ENCODE data around the gene KDM2A.

The KDM2A gene

GRCh38 chr11:67284811-67285540 lies 165.9 kb downstream of the KDM2A start:
- Histone ChIP-seq H3K36me3 (ENCODE audit: control insufficient read depth, insufficient read depth, low read length) (peaks cover 53% of the 10 kb centered on the region), H3K27me3 (replicated peaks; ENCODE audit: control insufficient read depth, insufficient read depth, low read length) (no peaks in the 10 kb centered on the region), H3K4me3 (replicated peaks; ENCODE audit: low read depth, low read length) (no peak overlapping the region)
- DNase-seq (ENCODE audit: extremely low read depth, insufficient read length): no peak
- no peak for TF ChIP-seq CTCF (IDR thresholded peaks at IDR 0.05; ENCODE audit: insufficient read depth, low read length, poor library complexity, severe bottlenecking)

- no peak overlapping the region for H3K4me3 ChIP-seq (replicated peaks; ENCODE audit: low read depth, low read length)
- no peak for DNase-seq (ENCODE audit: extremely low read depth, insufficient read length)
- TF ChIP-seq CTCF (IDR thresholded peaks at IDR 0.05; ENCODE audit: insufficient read depth, low read length, poor library complexity, severe bottlenecking): no peak
- peaks cover 48% of the 10 kb centered on the region for H3K36me3 ChIP-seq (ENCODE audit: control insufficient read depth, insufficient read depth, low read length)
- no peaks in the 10 kb centered on the region for H3K27me3 ChIP-seq (replicated peaks; ENCODE audit: control insufficient read depth, insufficient read depth, low read length)
Measured at GRCh38 chr11:67285541-67286498, 166.8 kb downstream of the KDM2A start.

- Histone ChIP-seq H3K27me3 (replicated peaks; ENCODE audit: control insufficient read depth, insufficient read depth, low read length) (no peaks in the 10 kb centered on the region), H3K36me3 (ENCODE audit: control insufficient read depth, insufficient read depth, low read length) (peaks cover 46% of the 10 kb centered on the region), H3K4me3 (replicated peaks; ENCODE audit: low read depth, low read length) (no peak overlapping the region)
- DNase-seq (ENCODE audit: extremely low read depth, insufficient read length): no peak
- TF ChIP-seq CTCF (IDR thresholded peaks at IDR 0.05; ENCODE audit: insufficient read depth, low read length, poor library complexity, severe bottlenecking): peak; percentile 9
Measured at GRCh38 chr11:67286621-67287333, 167.7 kb downstream of the KDM2A start.

- Histone ChIP-seq H3K4me3 (replicated peaks; ENCODE audit: low read depth, low read length) (peak overlapping the region; percentile 91), H3K27me3 (replicated peaks; ENCODE audit: control insufficient read depth, insufficient read depth, low read length) (no peaks in the 10 kb centered on the region), H3K36me3 (ENCODE audit: control insufficient read depth, insufficient read depth, low read length) (peaks cover 44% of the 10 kb centered on the region)
- TF ChIP-seq CTCF (IDR thresholded peaks at IDR 0.05; ENCODE audit: insufficient read depth, low read length, poor library complexity, severe bottlenecking): no peak
- no peak for DNase-seq (ENCODE audit: extremely low read depth, insufficient read length)
Measured at GRCh38 chr11:67287355-67288197, 168.5 kb downstream of the KDM2A start.

GRCh38 chr11:67288198-67288451 lies 169.1 kb downstream of the KDM2A start:
- no peak for TF ChIP-seq CTCF (IDR thresholded peaks at IDR 0.05; ENCODE audit: insufficient read depth, low read length, poor library complexity, severe bottlenecking)
- Histone ChIP-seq H3K27me3 (replicated peaks; ENCODE audit: control insufficient read depth, insufficient read depth, low read length) (no peaks in the 10 kb centered on the region), H3K4me3 (replicated peaks; ENCODE audit: low read depth, low read length) (peak overlapping the region; percentile 91), H3K36me3 (ENCODE audit: control insufficient read depth, insufficient read depth, low read length) (peaks cover 39% of the 10 kb centered on the region)
- DNase-seq (ENCODE audit: extremely low read depth, insufficient read length): no peak
